HG02885 (cell line): ENCODE measurements around the gene AMBRA1.

Source experiments
- ATAC-seq: cut with Tn5 transposase; IDR thresholded peaks from one replicate; pipeline ENCODE4 v1.9.1; 2021; ENCODE audit warnings: mild to moderate bottlenecking; ENCODE audit not compliant: unreplicated experiment, poor library complexity

Gene AMBRA1

GRCh38 chr11:46480166-46480726, 113.6 kb downstream of the AMBRA1 start:
- ATAC-seq, result no peak

- ATAC-seq, result no peak
These were observed 114.2 kb downstream of the AMBRA1 start for GRCh38 chr11:46479601-46480000.

- ATAC-seq, result no peak
These were observed 115.6 kb downstream of the AMBRA1 start for GRCh38 chr11:46478196-46478595.

- no peak for ATAC-seq
These were observed 116.7 kb downstream of the AMBRA1 start for GRCh38 chr11:46477136-46477535.

DNA sequence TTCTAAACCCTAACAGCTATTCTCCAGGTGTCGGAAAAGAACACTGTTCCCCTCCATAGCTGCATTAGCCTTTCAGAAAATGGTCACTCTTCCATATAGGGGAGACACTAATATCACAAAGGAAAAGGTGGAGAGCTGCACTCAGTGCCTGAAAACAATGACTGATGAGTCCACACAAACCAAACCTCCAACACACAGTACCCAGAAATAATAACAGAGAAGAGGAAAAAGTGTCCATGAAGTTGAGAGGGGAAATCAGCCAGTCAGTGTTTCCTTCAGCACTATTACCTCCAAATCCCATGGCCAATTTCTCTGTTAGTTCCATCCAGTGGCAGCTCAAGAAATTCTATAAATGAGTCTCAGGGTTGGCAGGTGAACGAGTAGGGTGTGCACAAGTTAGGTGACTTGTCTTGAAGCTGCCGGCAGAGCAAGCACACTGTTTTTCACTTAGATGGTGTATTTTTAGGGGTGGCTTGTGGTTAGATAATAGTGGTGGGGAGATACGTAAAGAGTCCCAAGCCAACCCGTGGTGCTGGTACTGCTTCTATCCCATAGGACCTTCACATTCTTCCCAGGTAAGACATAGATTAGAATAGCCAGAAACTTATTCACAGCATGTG, 117.8 kb downstream of the AMBRA1 start:
- peak; percentile 64 for ATAC-seq

- no peak for ATAC-seq
These were observed 118.5 kb downstream of the AMBRA1 start for GRCh38 chr11:46475051-46475925.

DNA sequence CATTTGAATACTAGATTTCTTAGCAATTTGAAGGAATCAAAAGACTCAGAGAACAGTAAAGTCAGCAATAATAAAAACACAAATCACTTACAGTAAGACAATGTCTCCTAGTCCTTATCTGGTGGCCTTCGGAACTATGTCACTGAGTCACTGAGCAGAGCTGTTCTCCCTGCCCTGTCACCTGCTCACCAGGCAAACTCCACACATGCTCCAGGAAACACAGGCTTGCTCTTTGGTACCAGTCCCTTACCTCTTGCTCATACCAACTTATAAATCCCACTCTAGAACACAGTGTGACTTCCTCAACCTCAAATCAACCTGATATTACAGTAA, 121.2 kb downstream of the AMBRA1 start:
- ATAC-seq, result no peak

DNA sequence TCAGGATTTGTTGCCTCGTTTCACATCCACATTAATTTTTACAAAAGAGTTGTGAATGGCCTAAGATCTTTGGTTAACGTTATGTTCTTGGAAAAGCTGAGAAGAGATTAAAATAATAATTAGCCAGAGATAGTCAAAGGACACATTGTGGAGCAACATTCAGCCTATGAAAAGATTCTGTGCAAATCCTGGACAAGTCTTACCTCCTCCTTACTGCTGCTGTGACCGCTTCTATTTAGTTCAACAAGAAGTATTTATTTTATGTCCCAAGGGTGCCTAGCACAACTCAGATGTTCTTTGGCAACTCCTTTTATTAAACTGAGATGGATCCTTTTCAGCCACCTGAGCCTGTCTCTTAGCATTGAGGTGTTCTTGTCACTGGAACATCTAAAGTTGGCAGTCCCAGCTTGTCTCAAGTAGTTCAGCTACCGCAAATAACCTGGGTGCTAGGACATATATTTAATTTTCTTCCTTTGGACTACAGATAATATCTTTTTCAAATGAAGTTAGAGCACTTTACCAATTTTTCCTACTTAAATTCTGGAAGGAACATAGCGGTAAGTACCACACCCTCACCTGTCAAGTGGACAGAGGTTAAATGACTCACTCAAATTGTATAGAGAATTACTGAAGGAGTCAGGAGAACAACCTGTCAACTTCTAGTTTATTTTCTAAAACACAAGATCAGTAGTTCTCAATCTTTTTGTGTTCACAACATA, 121.7 kb downstream of the AMBRA1 start:
- ATAC-seq, result no peak

DNA sequence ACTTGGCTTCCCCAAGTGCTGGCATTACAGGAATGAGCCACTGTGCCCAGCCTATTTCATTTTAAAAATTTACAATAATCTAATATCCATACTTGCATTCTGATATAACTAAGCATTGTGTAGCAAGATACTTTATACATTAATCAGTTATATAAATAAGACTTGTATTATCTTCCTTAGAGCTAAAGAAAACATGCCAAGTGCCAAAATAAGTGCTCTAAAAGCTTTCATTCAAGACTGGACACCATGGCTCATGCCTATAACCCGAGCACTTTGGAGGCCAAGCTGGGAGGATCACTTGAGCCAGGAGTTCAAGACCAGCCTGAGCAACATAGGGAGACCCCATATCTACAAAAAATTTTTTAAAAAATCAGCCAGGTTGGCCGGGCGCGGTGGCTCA, 123.9 kb downstream of the AMBRA1 start:
- ATAC-seq, result no peak

DNA sequence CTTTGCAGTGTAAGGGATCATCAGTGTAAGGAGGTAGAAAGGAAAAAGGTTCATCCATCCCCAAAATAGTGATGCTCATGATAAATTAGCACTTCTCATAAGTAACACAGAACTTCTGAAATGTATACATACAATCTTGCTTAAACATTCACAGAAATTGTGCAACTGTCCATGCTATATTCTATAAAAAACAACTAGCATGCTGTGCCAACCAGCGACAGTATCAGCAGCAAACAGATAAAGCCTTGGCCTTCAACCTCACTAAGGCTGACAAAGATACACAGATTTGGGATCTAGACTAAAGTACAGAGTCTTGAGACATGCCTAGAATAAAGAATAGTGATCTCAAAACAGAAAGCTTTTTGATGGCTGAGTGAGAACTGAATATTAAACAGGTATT, 128.1 kb downstream of the AMBRA1 start:
- ATAC-seq, result no peak

- no peak for ATAC-seq
These were observed 130.0 kb downstream of the AMBRA1 start for GRCh38 chr11:46463701-46464421.

- no peak for ATAC-seq
These were observed 132.3 kb downstream of the AMBRA1 start for GRCh38 chr11:46461461-46461927.

DNA sequence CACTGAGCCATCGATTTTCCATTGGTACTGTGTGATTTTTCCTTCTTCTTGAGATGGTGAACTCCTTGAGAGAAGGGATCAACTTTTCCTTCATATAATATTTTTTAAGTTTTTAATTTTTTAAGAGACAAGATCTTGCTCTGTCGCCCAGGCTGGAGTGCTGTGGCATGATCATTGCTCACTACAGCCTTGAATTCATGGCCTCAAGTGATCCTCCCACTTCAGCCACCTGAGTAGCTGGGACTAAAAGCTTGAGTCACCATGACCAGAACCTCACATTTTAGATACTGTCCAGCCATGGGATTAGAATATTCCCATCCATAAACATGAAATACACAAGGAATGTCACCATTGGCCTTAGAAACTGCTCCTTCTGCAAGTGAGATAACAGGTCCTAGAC, 135.3 kb downstream of the AMBRA1 start:
- ATAC-seq, result no peak

GRCh38 chr11:46457659-46458424, 136.0 kb downstream of the AMBRA1 start:
- ATAC-seq, result no peak

- no peak for ATAC-seq
These were observed 136.8 kb downstream of the AMBRA1 start for GRCh38 chr11:46457021-46457420.

GRCh38 chr11:46456269-46457001, 137.4 kb downstream of the AMBRA1 start:
- ATAC-seq, result no peak

DNA sequence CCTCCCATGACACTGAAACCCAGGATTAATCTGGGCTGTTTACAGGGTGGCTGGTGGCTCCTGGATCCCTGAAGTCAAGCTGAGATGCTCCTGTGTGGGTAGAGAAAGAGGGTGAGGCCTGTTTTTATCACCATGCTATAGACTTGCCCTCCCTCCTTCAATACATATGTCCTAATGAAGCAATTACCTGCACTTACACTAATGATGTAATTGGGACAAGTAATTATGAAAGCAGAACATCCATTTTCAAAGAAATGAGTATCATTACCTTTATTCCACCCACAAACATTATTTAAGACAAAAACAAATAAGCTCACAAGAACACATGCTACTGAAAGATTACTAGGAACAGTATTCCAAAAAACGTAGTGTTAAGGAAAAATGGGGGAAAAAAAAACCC, 138.0 kb downstream of the AMBRA1 start:
- ATAC-seq, result no peak

DNA sequence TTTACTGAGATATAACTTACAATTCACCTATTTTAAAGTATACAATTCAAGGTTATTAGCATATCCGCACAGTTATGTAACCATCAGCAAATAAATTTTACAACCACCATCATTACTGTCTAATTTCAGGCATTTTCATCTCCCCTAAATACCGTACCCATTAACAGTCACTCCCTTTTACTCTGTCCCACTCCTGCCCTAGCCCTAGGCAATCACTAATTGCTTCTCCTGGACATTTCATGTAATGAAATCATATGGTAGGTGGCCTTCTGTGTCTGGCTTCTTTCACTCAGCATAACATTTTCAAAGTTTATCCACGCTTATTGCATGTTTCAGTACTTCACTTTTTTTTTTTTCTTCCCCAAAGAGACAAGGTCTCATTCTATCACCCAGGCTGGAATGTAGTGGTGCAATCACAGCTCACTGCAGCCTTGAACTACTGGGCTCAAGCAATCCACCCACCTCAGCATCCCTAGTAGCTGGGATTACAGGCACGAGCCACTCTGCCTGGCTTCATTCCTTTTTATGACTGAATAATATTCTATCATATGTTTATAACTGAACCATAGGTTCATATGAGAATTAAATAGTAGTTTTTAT, 140.8 kb downstream of the AMBRA1 start:
- ATAC-seq, result no peak
